HCT116 (cell line): Measurements from ENCODE around the gene KRT85. TPM values are rescaled to one million over a fixed set of nuclear protein-coding genes. Genes with fewer than 3 reads are reported as not detected.

Experiments
- ATAC-seq: fragments of 200-7000 bp; cut with Tn5 transposase; 2 replicates; pipeline ENCODE4 v1.9.1; 2020; ENCODE audit warnings: mild to moderate bottlenecking, moderate library complexity
- BruUV-seq: library from RNA; stranded (reverse); fragments of 400-500 nt; replicated peaks from 2 replicates; lab custom pipeline; 2021; lab: Mats Ljungman, UMichigan
- CTCF ChIA-PET: fragments of 300-600 bp; sonication (Branson Sonifier 250); formaldehyde crosslinking; loops from one replicate; lab custom pipeline; 2021; ENCODE audit warnings: antibody characterized with exemption; lab: Charles Lee
- POLR2A ChIA-PET: fragments of 300-600, 350-600 bp; sonication (Branson Sonifier 250); formaldehyde crosslinking; loops from one replicate; lab custom pipeline; 2021; ENCODE audit warnings: antibody characterized with exemption; lab: Charles Lee
- RAD21 ChIA-PET, 2 experiments: fragments of 300-600 bp; sonication (Branson Sonifier 250); formaldehyde crosslinking; loops; one replicate each; lab custom pipeline; 2023; ENCODE audit warnings: low total read pairs in 2 of 2; ENCODE audit not compliant: uncharacterized antibody in 2 of 2, unreplicated experiment in 2 of 2, low non-redundant PET in 1 of 2; lab: Charles Lee
- DNase-seq: peaks from one replicate; pipeline ENCODE4 v3.0.0-alpha.2; 2010; ENCODE audit warnings: low read depth, low spot score
- H2AFZ ChIP-seq: fragments of 200-600 bp; shearing (Covaris generic), sonication (generic); 2 replicates; pipeline ENCODE4 v1.6.1; 2017; ENCODE audit warnings: low read depth, mixed run types, mixed read lengths, antibody characterized with exemption, low read length; ENCODE audit not compliant: poor library complexity, severe bottlenecking
- H3K27ac ChIP-seq: 2 replicates; pipeline ENCODE4 v1.5.1; 2012; ENCODE audit warnings: low read depth, low read length
- H3K27me3 ChIP-seq: fragments of 200-600 bp; sonication (generic); 2 replicates; pipeline ENCODE4 v1.6.1; 2016; ENCODE audit warnings: mixed run types, low read length, mixed read lengths; ENCODE audit not compliant: insufficient read depth
- H3K36me3 ChIP-seq, 2 experiments: fragments of 200-500 bp in 1 of 2; fragments of 200-600 bp in 1 of 2; sonication (Bioruptor generic) in 1 of 2; sonication (generic) in 1 of 2; 2 replicates each; pipeline versions ENCODE4 v1.5.1 to v1.6.1; 2014 to 2016; ENCODE audit warnings: low read length in 2 of 2, inconsistent platforms in 1 of 2, mixed read lengths in 1 of 2, mixed run types in 1 of 2; ENCODE audit not compliant: insufficient read depth in 2 of 2, control insufficient read depth in 1 of 2
- H3K4me1 ChIP-seq, 2 experiments: fragments of 200-600 bp in 1 of 2; sonication (generic) in 1 of 2; 2 replicates each; pipeline versions ENCODE4 v1.5.1 to v1.6.1; 2012 to 2017; ENCODE audit warnings: low read length in 2 of 2, inconsistent platforms in 1 of 2, mild to moderate bottlenecking in 1 of 2, mixed read lengths in 1 of 2, mixed run types in 1 of 2, moderate library complexity in 1 of 2; ENCODE audit not compliant: insufficient read depth in 2 of 2, control insufficient read depth in 1 of 2
- H3K4me2 ChIP-seq: fragments of 200-600 bp; sonication (generic); 2 replicates; pipeline ENCODE4 v1.6.1; 2017; ENCODE audit warnings: mixed run types, low read length, mixed read lengths
- H3K4me3 ChIP-seq, 2 experiments: fragments of 200-600 bp in 1 of 2; sonication (generic) in 1 of 2; replicated peaks in 1 of 2; 2 replicates each; pipeline ENCODE4 v1.5.1; 2011 to 2016; ENCODE audit warnings: low read length in 2 of 2, control low read depth in 1 of 2, low read depth in 1 of 2, mild to moderate bottlenecking in 1 of 2, mixed read lengths in 1 of 2, mixed run types in 1 of 2
- H3K79me2 ChIP-seq: fragments of 200-600 bp; sonication (generic); 2 replicates; pipeline ENCODE4 v1.6.1; 2017; ENCODE audit warnings: mild to moderate bottlenecking, mixed run types, low read length, moderate library complexity, mixed read lengths; ENCODE audit not compliant: insufficient read depth
- H3K9ac ChIP-seq: fragments of 200-600 bp; sonication (generic); 2 replicates; pipeline ENCODE4 v1.6.1; 2016; ENCODE audit warnings: low read length, mixed read lengths
- H3K9me2 ChIP-seq: fragments of 200-600 bp; sonication (generic), shearing (Covaris generic); 2 replicates; pipeline ENCODE4 v1.6.1; 2017; ENCODE audit warnings: mixed run types, mild to moderate bottlenecking, moderate library complexity; ENCODE audit not compliant: insufficient read depth
- H3K9me3 ChIP-seq, 2 experiments: fragments of 200-500 bp in 1 of 2; fragments of 200-600 bp in 1 of 2; sonication (Bioruptor generic) in 1 of 2; sonication (generic) in 1 of 2; 2 replicates each; pipeline ENCODE4 v1.6.1; 2014 to 2017; ENCODE audit warnings: low read length in 2 of 2, mixed read lengths in 2 of 2, inconsistent platforms in 1 of 2, low read depth in 1 of 2, mild to moderate bottlenecking in 1 of 2, mixed run types in 1 of 2, moderate library complexity in 1 of 2; ENCODE audit not compliant: control insufficient read depth in 1 of 2, insufficient read depth in 1 of 2
- H4K20me1 ChIP-seq: fragments of 200-600 bp; sonication (generic), shearing (Covaris generic); 2 replicates; pipeline ENCODE4 v1.6.1; 2017; ENCODE audit warnings: mixed run types, mild to moderate bottlenecking, moderate library complexity; ENCODE audit not compliant: insufficient read depth
- CBX3 ChIP-seq: IDR thresholded peaks from 2 replicates; pipeline ENCODE4 v1.6.1; 2012; ENCODE audit warnings: low read depth
- CEBPB ChIP-seq: IDR thresholded peaks from 2 replicates; pipeline ENCODE4 v1.6.1; 2012; ENCODE audit warnings: low read depth
- EGR1 ChIP-seq: IDR thresholded peaks from 2 replicates; pipeline ENCODE4 v1.6.1; 2012; ENCODE audit warnings: low read depth
- EZH2 ChIP-seq: fragments of 200-600 bp; sonication (generic); IDR thresholded peaks from 2 replicates; pipeline ENCODE4 v1.6.1; 2017; ENCODE audit warnings: antibody characterized with exemption, mixed run types
- FOSL1 ChIP-seq: IDR thresholded peaks from 2 replicates; pipeline ENCODE4 v1.6.1; 2012; ENCODE audit warnings: low read depth
- JUND ChIP-seq: IDR thresholded peaks from 2 replicates; pipeline ENCODE4 v1.6.1; 2012
- MAX ChIP-seq: IDR thresholded peaks from 2 replicates; pipeline ENCODE4 v1.6.1; 2012
- POLR2A ChIP-seq: IDR thresholded peaks from 2 replicates; pipeline ENCODE4 v1.7.0; 2011; ENCODE audit warnings: borderline replicate concordance; ENCODE audit not compliant: insufficient read depth, insufficient read length; ENCODE audit errors: extremely low read depth
- POLR2AphosphoS5 ChIP-seq: IDR thresholded peaks from 2 replicates; pipeline ENCODE4 v1.6.1; 2011; ENCODE audit warnings: mild to moderate bottlenecking, low read depth, low read length, moderate library complexity
- SIN3A ChIP-seq: IDR thresholded peaks from 2 replicates; pipeline ENCODE4 v1.6.1; 2012; ENCODE audit warnings: low read depth
- SRF ChIP-seq: IDR thresholded peaks from 2 replicates; pipeline ENCODE4 v1.6.1; 2012; ENCODE audit warnings: low read depth
- YY1 ChIP-seq: IDR thresholded peaks from 2 replicates; pipeline ENCODE4 v1.6.1; 2011; ENCODE audit warnings: low read length, low read depth, moderate library complexity, mild to moderate bottlenecking; ENCODE audit not compliant: insufficient replicate concordance; ENCODE audit errors: extremely low read depth
- ZFX ChIP-seq: fragments of 450-650 bp; IDR thresholded peaks from 2 replicates; pipeline ENCODE4 v1.6.1; 2017
- ZNF274 ChIP-seq: fragments of 200-500 bp; sonication (Bioruptor generic); IDR thresholded peaks from 2 replicates; pipeline ENCODE4 v1.6.1; 2014; ENCODE audit warnings: mild to moderate bottlenecking, low read depth, low read length, inconsistent platforms
- intact Hi-C: fragments of 100-400 bp; cut with micrococcal nuclease; formaldehyde crosslinking; loops from 2 replicates; pipeline ENCODE4 v1.10.0; 2022
- total RNA-seq: library from RNA; stranded (reverse); gene quantifications from one replicate; pipeline ENCODE4 v1.2.1, GENCODE V29; 2021; ENCODE audit not compliant: unreplicated experiment
- TF ChIP-seq, protein P1 (sequence below), 3 experiments: fragments of 200-600 bp in 1 of 3; sonication (generic) in 1 of 3; IDR thresholded peaks in 2 of 3; conservative IDR thresholded peaks in 1 of 3; 2 replicates each; pipeline ENCODE4 v1.5.1; 2012 to 2017; ENCODE audit warnings: low read depth in 2 of 3, low read length in 2 of 3, antibody characterized with exemption in 1 of 3, borderline replicate concordance in 1 of 3, control low read depth in 1 of 3, mild to moderate bottlenecking in 1 of 3, mixed read lengths in 1 of 3, mixed run types in 1 of 3, moderate library complexity in 1 of 3; ENCODE audit not compliant: insufficient read depth in 1 of 3
- TF ChIP-seq, protein P2 (sequence below): IDR thresholded peaks from 2 replicates; pipeline ENCODE4 v1.6.1; 2012
- TF ChIP-seq, protein P3 (sequence below): IDR thresholded peaks from 2 replicates; pipeline ENCODE4 v1.6.1; 2011; ENCODE audit warnings: mild to moderate bottlenecking, low read length, moderate library complexity; ENCODE audit not compliant: insufficient replicate concordance; ENCODE audit errors: extremely low read depth

Gene KRT85
- total RNA-seq, 1 experiment from 2014 or later: not detected

DNA sequence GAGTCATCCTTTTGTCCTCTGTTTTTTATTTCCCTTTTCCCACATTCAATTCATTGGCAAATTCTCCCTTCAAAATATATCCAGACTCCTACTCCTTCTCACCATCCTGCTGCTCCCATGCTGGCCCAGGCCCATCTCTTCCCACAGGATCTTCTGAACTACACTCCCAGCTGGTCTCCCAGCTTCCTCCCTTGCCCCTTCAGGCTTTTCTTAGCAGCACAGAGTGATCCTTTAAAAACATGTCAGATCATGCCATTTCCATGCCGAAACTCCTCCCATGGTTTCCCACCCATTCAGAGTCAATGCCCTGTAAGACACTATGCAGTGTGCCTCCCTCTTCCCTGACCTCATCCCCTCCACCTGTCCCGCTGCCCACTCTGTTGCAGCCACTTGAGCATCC, 20.6 kb upstream of the KRT85 start:
- Histone ChIP-seq H3K4me3 (no peak overlapping the region), H3K9me2 (no peaks in the 10 kb centered on the region)

DNA sequence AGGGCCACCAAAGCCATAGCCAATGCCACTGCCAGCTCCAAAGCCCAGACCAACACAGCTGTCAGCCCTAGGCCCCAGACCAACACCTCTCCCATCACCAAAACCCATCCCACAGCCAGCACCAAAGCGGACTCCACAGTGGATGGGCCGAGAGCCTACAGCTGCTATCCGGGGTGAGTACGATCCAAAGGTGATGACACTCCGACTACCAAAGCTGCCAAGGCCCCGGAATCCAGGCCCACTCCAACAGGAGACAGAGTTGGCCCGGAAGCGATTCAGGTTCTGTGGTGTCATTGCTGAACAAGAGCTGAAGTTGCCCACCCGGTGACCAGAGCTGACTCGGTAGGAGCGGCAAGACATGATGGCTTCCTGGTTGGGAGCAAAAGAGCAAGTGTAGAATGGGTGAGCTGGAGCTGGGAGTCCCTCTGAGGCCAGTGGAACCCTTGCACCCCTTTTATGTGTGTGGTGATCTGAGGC, 18.0 kb upstream of the KRT85 start, which contains the start of gene KRT84:
Gene KRT84 (minus strand): TSS at position 427 of the 477 bp plus-strand sequence. CDS start 67 bp downstream, at position 360.
- no peak within 1 kb of the TSS for H3K4me2 ChIP-seq
- ChIA-PET POLR2A (no interaction called here), RAD21 (no interaction called here), CTCF (interaction anchor here (2.0 to 3.1 kb wide), 3 partner anchors 10 to 485 kb away, joined by 8 to 17 read pairs (median 13); no protein-coding TSS in a partner anchor)
- H3K9ac ChIP-seq: no peak within 1 kb of the TSS
- no peaks in the 10 kb centered on the region for H4K20me1 ChIP-seq
- H3K4me3 ChIP-seq: no peak within 1 kb of the TSS
- H3K9me2 ChIP-seq: no peaks in the 10 kb centered on the region
- no peak within 1 kb of the TSS for H3K27ac ChIP-seq
- no peak for ATAC-seq
- no TSS peak for BruUV-seq
- no peak within 1 kb of the TSS for H2AFZ ChIP-seq
- DNase-seq: no peak
- peaks cover 0 to 5% of the 10 kb centered on the region in 2 experiments; a peak in 1 of 4 replicates for H3K4me1 ChIP-seq
- H3K27me3 ChIP-seq: no peaks in the 10 kb centered on the region
- no peaks in the 10 kb centered on the region for H3K9me3 ChIP-seq
- no peaks in the 10 kb centered on the region for H3K79me2 ChIP-seq
- intact Hi-C loops: no loop called here
- H3K36me3 ChIP-seq: no peaks in the 10 kb centered on the region
- no peak for TF ChIP-seq SRF
- TF ChIP-seq, protein P1, sequence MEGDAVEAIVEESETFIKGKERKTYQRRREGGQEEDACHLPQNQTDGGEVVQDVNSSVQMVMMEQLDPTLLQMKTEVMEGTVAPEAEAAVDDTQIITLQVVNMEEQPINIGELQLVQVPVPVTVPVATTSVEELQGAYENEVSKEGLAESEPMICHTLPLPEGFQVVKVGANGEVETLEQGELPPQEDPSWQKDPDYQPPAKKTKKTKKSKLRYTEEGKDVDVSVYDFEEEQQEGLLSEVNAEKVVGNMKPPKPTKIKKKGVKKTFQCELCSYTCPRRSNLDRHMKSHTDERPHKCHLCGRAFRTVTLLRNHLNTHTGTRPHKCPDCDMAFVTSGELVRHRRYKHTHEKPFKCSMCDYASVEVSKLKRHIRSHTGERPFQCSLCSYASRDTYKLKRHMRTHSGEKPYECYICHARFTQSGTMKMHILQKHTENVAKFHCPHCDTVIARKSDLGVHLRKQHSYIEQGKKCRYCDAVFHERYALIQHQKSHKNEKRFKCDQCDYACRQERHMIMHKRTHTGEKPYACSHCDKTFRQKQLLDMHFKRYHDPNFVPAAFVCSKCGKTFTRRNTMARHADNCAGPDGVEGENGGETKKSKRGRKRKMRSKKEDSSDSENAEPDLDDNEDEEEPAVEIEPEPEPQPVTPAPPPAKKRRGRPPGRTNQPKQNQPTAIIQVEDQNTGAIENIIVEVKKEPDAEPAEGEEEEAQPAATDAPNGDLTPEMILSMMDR (IDR thresholded peaks at IDR 0.05 in 2 of 3, conservative IDR thresholded peaks at IDR 0.05 in 1 of 3; ENCODE audit: borderline replicate concordance in 1 of 3, insufficient read depth in 1 of 3, low read depth in 2 of 3, low read length in 2 of 3): no peak
- TF ChIP-seq EGR1: no peak
- no peak for TF ChIP-seq CBX3
- no peak for TF ChIP-seq POLR2AphosphoS5
- no peak for TF ChIP-seq MAX
- no peak for TF ChIP-seq FOSL1
- no peak for TF ChIP-seq ZFX
- no peak for TF ChIP-seq YY1
- TF ChIP-seq CEBPB: no peak
- no peak for TF ChIP-seq JUND
- TF ChIP-seq SIN3A: no peak

More for the DNA sequence above, 20.6 kb upstream of the KRT85 start:
- Histone ChIP-seq H3K27ac (no peak overlapping the region), H3K4me1 (peaks cover 0 to 20% of the 10 kb centered on the region in 2 experiments; a peak in 1 of 4 replicates), H3K9me3 (no peaks in the 10 kb centered on the region), H3K36me3 (no peaks in the 10 kb centered on the region), H3K9ac (no peak overlapping the region), H3K79me2 (no peaks in the 10 kb centered on the region), H3K4me2 (no peak overlapping the region), H3K27me3 (no peaks in the 10 kb centered on the region), H4K20me1 (no peaks in the 10 kb centered on the region), H2AFZ (no peak overlapping the region)
- no peak for DNase-seq
- TF ChIP-seq SRF (no peak), POLR2A (no peak), ZFX (no peak), EGR1 (no peak), EZH2 (no peak), ZNF274 (no peak)
- TF ChIP-seq, protein P2, sequence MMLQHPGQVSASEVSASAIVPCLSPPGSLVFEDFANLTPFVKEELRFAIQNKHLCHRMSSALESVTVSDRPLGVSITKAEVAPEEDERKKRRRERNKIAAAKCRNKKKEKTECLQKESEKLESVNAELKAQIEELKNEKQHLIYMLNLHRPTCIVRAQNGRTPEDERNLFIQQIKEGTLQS: no peak
- TF ChIP-seq, protein P3, sequence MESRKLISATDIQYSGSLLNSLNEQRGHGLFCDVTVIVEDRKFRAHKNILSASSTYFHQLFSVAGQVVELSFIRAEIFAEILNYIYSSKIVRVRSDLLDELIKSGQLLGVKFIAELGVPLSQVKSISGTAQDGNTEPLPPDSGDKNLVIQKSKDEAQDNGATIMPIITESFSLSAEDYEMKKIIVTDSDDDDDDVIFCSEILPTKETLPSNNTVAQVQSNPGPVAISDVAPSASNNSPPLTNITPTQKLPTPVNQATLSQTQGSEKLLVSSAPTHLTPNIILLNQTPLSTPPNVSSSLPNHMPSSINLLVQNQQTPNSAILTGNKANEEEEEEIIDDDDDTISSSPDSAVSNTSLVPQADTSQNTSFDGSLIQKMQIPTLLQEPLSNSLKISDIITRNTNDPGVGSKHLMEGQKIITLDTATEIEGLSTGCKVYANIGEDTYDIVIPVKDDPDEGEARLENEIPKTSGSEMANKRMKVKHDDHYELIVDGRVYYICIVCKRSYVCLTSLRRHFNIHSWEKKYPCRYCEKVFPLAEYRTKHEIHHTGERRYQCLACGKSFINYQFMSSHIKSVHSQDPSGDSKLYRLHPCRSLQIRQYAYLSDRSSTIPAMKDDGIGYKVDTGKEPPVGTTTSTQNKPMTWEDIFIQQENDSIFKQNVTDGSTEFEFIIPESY: no peak
- ChIA-PET POLR2A (no interaction called here), RAD21 (no interaction called here), CTCF (interaction anchor here (1.7 to 3.1 kb wide), 2 partner anchors 8 to 492 kb away, joined by 4 to 17 read pairs; no protein-coding TSS in a partner anchor)
- no TSS peak for BruUV-seq
- no peak for ATAC-seq
- intact Hi-C loops: no loop called here
